T47D (cell line): ENCODE results near the gene CDC20.
A peak's percentile ranks its signal among the peaks of the same experiment; 100 is the strongest.

Experiments used
- DNase-seq, 2 experiments: peaks; one replicate each; pipeline versions ENCODE4 v3.0.0 to v3.0.0-alpha.2; 2011 to 2012; ENCODE audit warnings: low read depth in 1 of 2, low spot score in 1 of 2
- JUND ChIP-seq: IDR thresholded peaks from 2 replicates; pipeline ENCODE4 v1.6.1; 2012; ENCODE audit warnings: low read depth
- in situ Hi-C: cut with HindIII; loops from 2 replicates; pipeline ENCODE4 v1.10.0; 2016; ENCODE audit warnings: low sequenced_read_pairs, low pct_unique_long_range_greater_than_20kb

The CDC20 gene

DNA sequence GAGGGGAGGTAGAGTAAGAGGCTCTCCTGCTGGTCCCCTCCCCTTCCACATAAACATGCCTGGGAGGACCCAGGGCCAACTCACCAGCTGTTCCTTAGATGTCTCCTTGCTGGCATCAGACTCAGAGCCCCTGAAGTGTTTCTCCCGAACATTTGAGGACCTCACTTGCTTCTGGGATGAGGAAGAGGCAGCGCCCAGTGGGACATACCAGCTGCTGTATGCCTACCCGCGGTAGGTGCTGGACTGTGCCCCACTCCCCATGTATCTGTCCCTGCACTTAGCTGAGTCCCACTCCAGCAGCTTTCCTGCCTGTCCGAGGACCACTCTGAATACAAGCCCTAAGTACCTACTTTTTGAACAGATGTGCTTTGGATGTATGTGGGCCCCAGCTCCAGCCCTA is 20.8 kb upstream of the CDC20 start:
- TF ChIP-seq JUND: no peak
- no peak for DNase-seq
- in situ Hi-C loops: no loop called here

GRCh38 chr1:43339584-43340232 is 19.1 kb upstream of the CDC20 start:
- no peak for TF ChIP-seq JUND
- DNase-seq: no peak
- in situ Hi-C loops: no loop called here

GRCh38 chr1:43340559-43340958 is 18.2 kb upstream of the CDC20 start:
- in situ Hi-C loops: no loop called here
- DNase-seq: no peak
- no peak for TF ChIP-seq JUND

DNA sequence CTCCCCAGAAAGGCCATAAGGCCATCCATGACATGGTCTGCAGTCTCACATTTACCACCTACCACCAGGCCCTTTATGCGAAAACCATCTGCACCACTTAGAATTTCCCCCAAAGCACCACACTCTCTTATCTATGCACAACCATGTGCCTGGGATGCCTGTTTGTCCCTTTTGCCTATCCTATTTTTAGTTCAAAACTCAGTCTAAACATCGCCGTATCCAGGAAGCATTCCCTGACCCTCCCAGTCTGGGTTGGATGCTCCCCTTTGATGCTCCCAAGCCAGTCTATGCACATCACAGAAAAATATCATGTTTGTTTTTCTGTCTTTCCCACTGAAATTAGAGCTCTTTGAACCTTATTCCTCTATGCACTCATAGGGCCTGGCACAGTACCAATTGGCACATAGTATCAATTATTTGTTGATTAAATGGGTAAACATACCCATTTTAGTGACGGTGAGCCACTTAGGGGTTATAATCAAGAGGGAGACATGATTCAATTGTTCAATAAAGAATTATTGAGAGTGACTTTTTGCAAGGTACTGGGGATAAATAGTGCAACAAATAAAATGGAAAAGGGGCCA is 14.4 kb upstream of the CDC20 start:
- TF ChIP-seq JUND: no peak
- in situ Hi-C loops: no loop called here
- DNase-seq: no peak

GRCh38 chr1:43345120-43345519 is 13.7 kb upstream of the CDC20 start:
- TF ChIP-seq JUND: no peak
- in situ Hi-C loops: no loop called here
- no peak for DNase-seq

GRCh38 chr1:43346636-43347035 is 12.1 kb upstream of the CDC20 start:
- DNase-seq: no peak
- in situ Hi-C loops: no loop called here
- TF ChIP-seq JUND: no peak

GRCh38 chr1:43348343-43348808 is 10.4 kb upstream of the CDC20 start:
- TF ChIP-seq JUND: no peak
- DNase-seq: peak; percentile 23 to 52
- in situ Hi-C loops: no loop called here

- peak; percentile 85 to 89 for DNase-seq
- TF ChIP-seq JUND: no peak
- in situ Hi-C loops: no loop called here
Measured at GRCh38 chr1:43348809-43349593, 9.8 kb upstream of the CDC20 start.

GRCh38 chr1:43349594-43350306 is 9.0 kb upstream of the CDC20 start:
- TF ChIP-seq JUND: no peak
- in situ Hi-C loops: no loop called here
- peak; percentile 6 to 33 for DNase-seq

- no peak for TF ChIP-seq JUND
- in situ Hi-C loops: no loop called here
- DNase-seq: no peak
Measured at GRCh38 chr1:43350976-43351375, 7.8 kb upstream of the CDC20 start.

- no peak for TF ChIP-seq JUND
- in situ Hi-C loops: no loop called here
Measured at GRCh38 chr1:43351421-43352350, 7.1 kb upstream of the CDC20 start.

GRCh38 chr1:43352351-43352705 is 6.5 kb upstream of the CDC20 start:
- in situ Hi-C loops: no loop called here
- DNase-seq: no peak
- no peak for TF ChIP-seq JUND

More at GRCh38 chr1:43351421-43352350, 7.1 kb upstream of the CDC20 start:
- DNase-seq: no peak
